GM19193 (cell line): ENCODE data around the gene MILR1.

Source experiments
- POLR2A ChIP-seq: IDR thresholded peaks from 4 replicates; pipeline ENCODE4 v1.6.1; 2011; ENCODE audit not compliant: insufficient read depth, insufficient read length; ENCODE audit errors: extremely low read depth

MILR1 gene

DNA sequence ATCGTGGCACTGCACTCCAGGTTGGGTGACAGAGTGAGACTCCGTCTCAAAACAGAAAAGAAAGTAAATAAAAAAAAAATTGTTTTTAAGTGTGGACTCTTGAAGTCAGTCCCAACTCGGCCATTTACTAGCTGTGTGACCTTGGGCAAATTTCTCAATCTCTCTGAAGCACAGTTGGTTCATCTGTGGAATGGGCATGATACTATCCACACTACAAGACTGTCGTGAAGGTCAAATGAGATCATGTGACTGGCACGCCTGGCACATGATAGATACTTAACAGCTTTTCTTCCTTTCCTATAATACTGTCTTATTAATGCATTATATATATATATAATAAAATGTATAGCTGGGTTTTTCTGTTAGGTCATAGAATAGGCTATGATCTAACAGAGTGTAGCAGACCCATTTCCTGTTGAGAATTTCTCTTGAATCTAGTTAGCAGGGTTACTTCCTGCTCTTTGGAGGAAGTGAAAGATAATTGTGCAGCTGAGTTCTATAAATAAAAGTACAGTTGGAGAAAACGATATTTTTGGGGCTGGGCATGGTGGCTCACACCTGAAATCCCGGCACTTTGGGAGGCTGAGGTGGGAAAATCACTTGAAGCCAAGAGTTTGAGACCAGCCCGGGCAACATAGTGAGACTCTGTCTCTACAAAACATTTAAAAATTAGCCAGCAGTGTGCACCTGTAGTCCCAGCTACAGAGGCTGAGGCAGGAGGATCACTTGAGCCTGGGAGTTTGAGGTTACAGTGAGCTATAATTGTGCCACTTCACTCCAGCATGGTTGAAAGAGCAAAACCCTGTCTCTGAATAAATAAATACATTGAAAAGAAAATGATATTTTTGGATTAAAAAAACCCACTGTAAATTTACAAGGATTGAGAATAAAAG is 7.3 kb downstream of the MILR1 start:
- no peak for TF ChIP-seq POLR2A

- TF ChIP-seq POLR2A: no peak
Observed at GRCh38 chr17:64457156-64457555, 8.2 kb downstream of the MILR1 start.

DNA sequence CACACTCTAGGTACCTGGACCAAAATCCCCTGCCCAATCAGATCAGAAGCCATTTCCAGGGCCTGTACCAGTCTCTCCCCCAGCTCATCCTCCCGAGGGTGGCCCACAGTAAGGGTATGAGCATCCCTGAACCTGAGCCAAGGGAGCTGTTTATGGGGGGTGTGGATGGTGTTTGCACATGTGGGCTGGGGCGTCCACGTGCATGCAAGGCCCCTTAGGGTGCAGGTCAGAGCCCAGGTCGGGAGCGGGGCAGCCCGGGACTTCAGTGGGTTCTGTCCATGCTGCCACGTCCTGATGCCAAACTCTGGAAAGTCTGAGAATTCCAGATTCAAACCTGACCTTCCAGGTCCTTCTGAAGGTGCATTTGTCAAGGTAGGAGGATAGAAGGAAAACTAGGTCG is 9.8 kb downstream of the MILR1 start:
- no peak for TF ChIP-seq POLR2A

DNA sequence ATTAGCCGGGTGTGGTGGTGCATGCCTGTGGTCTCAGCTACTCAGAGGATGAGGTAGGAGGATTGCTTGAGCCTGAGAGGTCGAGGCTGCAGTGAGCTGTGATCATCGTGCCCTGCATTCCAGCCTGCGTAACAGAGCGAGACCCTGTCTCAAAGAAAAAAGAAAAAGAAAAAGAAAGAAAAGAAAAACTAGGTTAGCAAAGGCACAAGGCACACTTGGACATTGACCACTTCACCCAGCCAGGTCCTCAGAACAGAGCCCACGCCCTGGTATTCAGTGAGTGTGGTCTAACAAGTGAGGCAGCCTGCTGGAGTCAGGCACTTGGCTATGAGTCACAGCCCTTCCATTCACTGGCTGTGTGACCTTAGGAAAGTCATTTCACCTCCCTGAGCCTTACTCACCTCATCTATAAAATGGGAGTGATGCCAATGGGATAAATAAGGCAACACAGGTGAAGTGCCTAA is 10.4 kb downstream of the MILR1 start:
- TF ChIP-seq POLR2A: no peak

- no peak for TF ChIP-seq POLR2A
Observed at GRCh38 chr17:64460955-64461354, 12.0 kb downstream of the MILR1 start.

- TF ChIP-seq POLR2A: no peak
Observed at GRCh38 chr17:64461788-64462187, 12.9 kb downstream of the MILR1 start.

- TF ChIP-seq POLR2A: no peak
Observed at GRCh38 chr17:64466019-64466735, 17.3 kb downstream of the MILR1 start.

- TF ChIP-seq POLR2A: no peak
Observed at GRCh38 chr17:64470625-64471024, 21.7 kb downstream of the MILR1 start.

GRCh38 chr17:64471440-64471839 is 22.5 kb downstream of the MILR1 start:
- TF ChIP-seq POLR2A: no peak

- no peak for TF ChIP-seq POLR2A
Observed at GRCh38 chr17:64472564-64472963, 23.6 kb downstream of the MILR1 start.

GRCh38 chr17:64477849-64478248 is 28.9 kb downstream of the MILR1 start:
- no peak for TF ChIP-seq POLR2A

- TF ChIP-seq POLR2A: no peak
Observed at GRCh38 chr17:64480951-64481350, 32.0 kb downstream of the MILR1 start.

GRCh38 chr17:64484380-64484779 is 35.5 kb downstream of the MILR1 start:
- no peak for TF ChIP-seq POLR2A

DNA sequence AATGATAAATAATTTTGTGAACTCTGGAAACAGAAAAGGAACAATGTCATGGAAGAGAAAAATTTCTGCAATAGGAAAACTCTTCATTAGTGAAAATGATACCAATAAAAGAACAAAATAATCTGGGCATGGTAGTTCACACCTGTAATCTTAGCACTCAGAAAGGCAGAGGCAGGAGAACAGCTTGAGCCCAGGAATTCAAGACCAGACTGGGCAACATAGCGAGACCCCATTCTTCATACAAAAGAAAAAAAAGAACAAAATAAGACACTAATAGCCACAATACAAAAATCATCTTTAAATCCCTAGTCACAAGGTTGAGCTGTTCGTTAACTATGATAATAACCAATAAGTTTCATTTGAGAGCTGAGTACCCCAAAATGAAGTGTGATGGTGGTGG is 39.4 kb downstream of the MILR1 start:
- TF ChIP-seq POLR2A: no peak

DNA sequence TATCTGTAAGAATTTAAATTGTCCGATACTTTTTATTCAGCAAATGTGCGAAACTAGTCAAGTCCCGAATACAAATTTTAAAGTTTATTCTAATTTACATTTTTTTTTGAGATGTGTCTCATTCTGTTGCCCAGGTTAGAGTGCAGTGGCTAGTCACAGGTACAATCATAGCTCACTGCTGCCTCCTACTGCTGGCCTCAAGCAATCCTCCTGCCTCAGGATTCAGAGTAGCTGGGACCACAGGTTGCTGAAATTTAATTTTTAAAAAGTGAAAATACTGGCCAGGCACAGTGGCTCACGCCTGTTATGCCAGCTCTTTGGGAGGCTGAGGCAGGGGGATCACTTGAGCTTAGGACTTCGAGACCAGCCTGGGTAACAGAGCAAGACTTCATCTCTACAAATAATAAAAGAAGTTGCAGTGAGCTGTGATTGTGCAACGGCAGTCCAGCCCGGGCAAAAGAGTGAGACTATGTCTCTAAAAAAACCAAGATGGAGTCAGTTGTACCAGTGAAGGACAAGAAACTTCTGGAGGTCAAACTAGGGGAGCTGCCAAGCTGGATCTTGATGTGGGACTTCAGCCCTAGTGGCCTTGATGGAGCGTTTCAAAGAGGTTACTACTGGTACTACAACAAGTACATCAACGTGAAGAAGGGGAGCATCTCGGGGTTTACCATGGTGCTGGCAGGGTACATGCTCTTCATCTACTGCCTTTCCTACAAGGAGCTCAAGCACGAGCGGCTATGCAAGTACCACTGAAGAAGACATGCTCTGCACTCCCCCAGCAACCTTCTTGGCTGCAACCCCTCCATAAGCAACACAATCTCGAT is 42.3 kb downstream of the MILR1 start:
- no peak for TF ChIP-seq POLR2A
